ENCODE results near the gene NRN1L. TPM values are rescaled to one million over a fixed set of nuclear protein-coding genes. Genes with fewer than 3 reads are reported as not detected.
"Not testable (repeated sequence)": the region's sequence is repeated elsewhere in the genome, so short reads cannot be mapped to it uniquely, and the experiment has no call there.

NRN1L gene
- total RNA-seq, 1 experiment from 2014 or later, result 0.56 TPM

GRCh38 chr16:67909056-67909742 lies 24.5 kb downstream of the NRN1L start:
- Histone ChIP-seq H3K4me1 (ENCODE audit: low read length) (peaks cover 8% of the 10 kb centered on the region), H3K79me2 (ENCODE audit: low read length) (peaks cover 4% of the 10 kb centered on the region; the same call in 1 of the 2 replicates), H3K4me3 (ENCODE audit: low read length) (no peak overlapping the region), H4K20me1 (ENCODE audit: insufficient read depth, low read depth, low read length) (no peaks in the 10 kb centered on the region), H3K9ac (ENCODE audit: low read length) (no peak overlapping the region), H3K36me3 (ENCODE audit: insufficient read depth, low read length) (no peaks in the 10 kb centered on the region), H3K4me2 (ENCODE audit: low read depth, low read length, poor library complexity, severe bottlenecking) (no peak overlapping the region), H3K9me3 (ENCODE audit: low read length) (no peaks in the 10 kb centered on the region), H3K27me3 (ENCODE audit: low read length) (no peaks in the 10 kb centered on the region), H3K27ac (ENCODE audit: low read length) (no peak overlapping the region), H3K9me2 (replicated peaks; ENCODE audit: insufficient read depth, low read length) (no peaks in the 10 kb centered on the region), H2AFZ (ENCODE audit: low read length) (no peak overlapping the region)
- DNase-seq, result no peak

- Histone ChIP-seq H3K4me2 (ENCODE audit: low read depth, low read length, poor library complexity, severe bottlenecking) (no peak overlapping the region), H3K4me1 (ENCODE audit: low read length) (peaks cover 8% of the 10 kb centered on the region), H3K36me3 (ENCODE audit: insufficient read depth, low read length) (no peaks in the 10 kb centered on the region), H3K27ac (ENCODE audit: low read length) (no peak overlapping the region), H3K9me2 (replicated peaks; ENCODE audit: insufficient read depth, low read length) (no peaks in the 10 kb centered on the region), H3K27me3 (ENCODE audit: low read length) (no peaks in the 10 kb centered on the region), H3K79me2 (ENCODE audit: low read length) (peaks cover 4% of the 10 kb centered on the region; the same call in 1 of the 2 replicates), H3K4me3 (ENCODE audit: low read length) (no peak overlapping the region), H3K9me3 (ENCODE audit: low read length) (no peaks in the 10 kb centered on the region), H4K20me1 (ENCODE audit: insufficient read depth, low read depth, low read length) (no peaks in the 10 kb centered on the region), H2AFZ (ENCODE audit: low read length) (no peak overlapping the region), H3K9ac (ENCODE audit: low read length) (no peak overlapping the region)
- DNase-seq, result no peak
These were observed 25.5 kb downstream of the NRN1L start for GRCh38 chr16:67910158-67910557.

- Histone ChIP-seq H4K20me1 (ENCODE audit: insufficient read depth, low read depth, low read length) (no peaks in the 10 kb centered on the region), H3K36me3 (ENCODE audit: insufficient read depth, low read length) (no peaks in the 10 kb centered on the region), H3K27ac (ENCODE audit: low read length) (no peak overlapping the region)
These were observed 30.2 kb downstream of the NRN1L start for GRCh38 chr16:67914758-67915495.

GRCh38 chr16:67915496-67915769 lies 30.7 kb downstream of the NRN1L start:
- not testable (repeated sequence) for H3K9me3 ChIP-seq (ENCODE audit: low read length); H3K4me3 ChIP-seq (ENCODE audit: low read length); H2AFZ ChIP-seq (ENCODE audit: low read length); H3K27ac ChIP-seq (ENCODE audit: low read length); H3K36me3 ChIP-seq (ENCODE audit: insufficient read depth, low read length); H3K27me3 ChIP-seq (ENCODE audit: low read length); H3K9ac ChIP-seq (ENCODE audit: low read length); H3K4me1 ChIP-seq (ENCODE audit: low read length); H3K9me2 ChIP-seq (replicated peaks; ENCODE audit: insufficient read depth, low read length); DNase-seq; H3K4me2 ChIP-seq (ENCODE audit: low read depth, low read length, poor library complexity, severe bottlenecking); H4K20me1 ChIP-seq (ENCODE audit: insufficient read depth, low read depth, low read length)
- peaks cover 16% of the 10 kb centered on the region; the same call in 1 of the 2 replicates for H3K79me2 ChIP-seq (ENCODE audit: low read length)

More at GRCh38 chr16:67914758-67915495, 30.2 kb downstream of the NRN1L start:
- no peaks in the 10 kb centered on the region for H3K9me2 ChIP-seq (replicated peaks; ENCODE audit: insufficient read depth, low read length)
- H2AFZ ChIP-seq (ENCODE audit: low read length), result no peak overlapping the region
- no peak overlapping the region for H3K4me3 ChIP-seq (ENCODE audit: low read length)
- no peak for DNase-seq
- no peaks in the 10 kb centered on the region for H3K9me3 ChIP-seq (ENCODE audit: low read length)
- H3K9ac ChIP-seq (ENCODE audit: low read length), result no peak overlapping the region
- no peaks in the 10 kb centered on the region for H3K27me3 ChIP-seq (ENCODE audit: low read length)
- H3K79me2 ChIP-seq (ENCODE audit: low read length), result peaks cover 14% of the 10 kb centered on the region; the same call in 1 of the 2 replicates
- no peak overlapping the region for H3K4me2 ChIP-seq (ENCODE audit: low read depth, low read length, poor library complexity, severe bottlenecking)
- peaks cover 3% of the 10 kb centered on the region for H3K4me1 ChIP-seq (ENCODE audit: low read length)

GRCh38 chr16:67915831-67916723 lies 31.4 kb downstream of the NRN1L start:
- Histone ChIP-seq H2AFZ (ENCODE audit: low read length) (no peak overlapping the region), H3K9me2 (replicated peaks; ENCODE audit: insufficient read depth, low read length) (no peaks in the 10 kb centered on the region), H4K20me1 (ENCODE audit: insufficient read depth, low read depth, low read length) (no peaks in the 10 kb centered on the region), H3K36me3 (ENCODE audit: insufficient read depth, low read length) (no peaks in the 10 kb centered on the region), H3K9ac (ENCODE audit: low read length) (no peak overlapping the region), H3K79me2 (ENCODE audit: low read length) (peaks cover 19% of the 10 kb centered on the region; the same call in 1 of the 2 replicates), H3K4me3 (ENCODE audit: low read length) (no peak overlapping the region), H3K27ac (ENCODE audit: low read length) (no peak overlapping the region), H3K4me2 (ENCODE audit: low read depth, low read length, poor library complexity, severe bottlenecking) (no peak overlapping the region), H3K9me3 (ENCODE audit: low read length) (no peaks in the 10 kb centered on the region), H3K4me1 (ENCODE audit: low read length) (no peaks in the 10 kb centered on the region), H3K27me3 (ENCODE audit: low read length) (no peaks in the 10 kb centered on the region)
- DNase-seq, result no peak

- Histone ChIP-seq H4K20me1 (ENCODE audit: insufficient read depth, low read depth, low read length) (no peaks in the 10 kb centered on the region), H3K4me1 (ENCODE audit: low read length) (no peaks in the 10 kb centered on the region), H2AFZ (ENCODE audit: low read length) (no peak overlapping the region), H3K4me3 (ENCODE audit: low read length) (no peak overlapping the region), H3K79me2 (ENCODE audit: low read length) (peaks cover 15% of the 10 kb centered on the region; the same call in 1 of the 2 replicates), H3K9me3 (ENCODE audit: low read length) (no peaks in the 10 kb centered on the region), H3K9ac (ENCODE audit: low read length) (no peak overlapping the region), H3K4me2 (ENCODE audit: low read depth, low read length, poor library complexity, severe bottlenecking) (no peak overlapping the region), H3K27ac (ENCODE audit: low read length) (no peak overlapping the region), H3K36me3 (ENCODE audit: insufficient read depth, low read length) (no peaks in the 10 kb centered on the region), H3K9me2 (replicated peaks; ENCODE audit: insufficient read depth, low read length) (no peaks in the 10 kb centered on the region), H3K27me3 (ENCODE audit: low read length) (no peaks in the 10 kb centered on the region)
- no peak for DNase-seq
These were observed 32.6 kb downstream of the NRN1L start for GRCh38 chr16:67917140-67917851.

- Histone ChIP-seq H2AFZ (ENCODE audit: low read length) (no peak overlapping the region), H3K4me1 (ENCODE audit: low read length) (no peaks in the 10 kb centered on the region), H3K4me3 (ENCODE audit: low read length) (no peak overlapping the region), H3K9ac (ENCODE audit: low read length) (no peak overlapping the region), H3K9me3 (ENCODE audit: low read length) (no peaks in the 10 kb centered on the region), H3K9me2 (replicated peaks; ENCODE audit: insufficient read depth, low read length) (no peaks in the 10 kb centered on the region), H3K36me3 (ENCODE audit: insufficient read depth, low read length) (no peaks in the 10 kb centered on the region), H4K20me1 (ENCODE audit: insufficient read depth, low read depth, low read length) (no peaks in the 10 kb centered on the region), H3K27ac (ENCODE audit: low read length) (no peak overlapping the region), H3K4me2 (ENCODE audit: low read depth, low read length, poor library complexity, severe bottlenecking) (no peak overlapping the region), H3K79me2 (ENCODE audit: low read length) (peaks cover 15% of the 10 kb centered on the region; the same call in 1 of the 2 replicates), H3K27me3 (ENCODE audit: low read length) (no peaks in the 10 kb centered on the region)
- DNase-seq, result no peak
These were observed 33.2 kb downstream of the NRN1L start for GRCh38 chr16:67917852-67918236.
